ENCODE data around the gene PRSS33. TPM values are rescaled to one million over a fixed set of nuclear protein-coding genes. Genes with fewer than 3 reads are reported as not detected.
A peak's percentile ranks its signal among the peaks of the same experiment; 100 is the strongest.

The PRSS33 gene
- total and polyA plus RNA-seq, 5 donors from 2014 or later: not detected

DNA sequence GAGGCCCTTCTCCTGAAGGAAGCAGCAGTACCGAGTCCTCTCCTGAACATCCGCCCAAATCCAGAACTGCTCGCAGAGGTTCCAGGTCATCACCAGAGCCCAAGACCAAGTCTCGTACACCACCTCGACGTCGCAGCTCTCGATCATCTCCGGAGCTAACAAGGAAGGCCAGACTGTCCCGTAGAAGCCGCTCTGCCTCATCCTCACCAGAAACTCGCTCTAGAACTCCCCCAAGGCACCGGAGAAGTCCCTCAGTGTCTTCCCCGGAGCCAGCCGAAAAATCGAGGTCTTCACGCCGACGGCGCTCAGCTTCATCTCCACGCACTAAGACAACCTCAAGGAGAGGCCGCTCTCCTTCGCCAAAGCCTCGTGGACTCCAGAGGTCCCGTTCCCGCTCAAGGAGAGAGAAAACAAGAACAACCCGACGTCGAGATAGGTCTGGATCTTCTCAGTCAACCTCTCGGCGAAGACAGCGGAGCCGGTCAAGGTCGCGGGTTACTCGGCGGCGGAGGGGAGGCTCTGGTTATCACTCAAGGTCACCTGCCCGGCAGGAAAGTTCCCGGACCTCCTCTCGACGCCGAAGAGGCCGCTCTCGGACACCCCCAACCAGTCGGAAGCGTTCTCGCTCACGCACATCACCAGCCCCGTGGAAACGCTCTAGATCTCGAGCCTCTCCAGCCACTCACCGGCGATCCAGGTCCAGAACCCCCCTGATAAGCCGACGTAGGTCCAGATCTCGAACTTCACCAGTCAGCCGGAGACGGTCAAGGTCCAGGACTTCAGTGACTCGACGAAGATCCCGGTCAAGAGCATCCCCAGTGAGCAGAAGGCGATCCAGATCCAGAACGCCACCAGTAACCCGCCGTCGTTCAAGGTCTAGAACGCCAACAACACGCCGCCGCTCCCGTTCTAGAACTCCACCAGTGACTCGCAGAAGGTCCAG is 21.6 kb downstream of the PRSS33 start:
- no peaks in the 10 kb centered on the region for H3K27me3 ChIP-seq (ENCODE audit: control insufficient read depth, insufficient read depth, low read length)
- no peak overlapping the region for H3K27ac ChIP-seq (ENCODE audit: insufficient read depth, low read length, poor library complexity, severe bottlenecking)
- Mint-ChIP-seq H3K27ac (peak overlapping the region; percentile 69 to 83 (median 73)), H3K36me3 (peaks cover 80% of the 10 kb centered on the region), H3K4me1 (peaks cover 4 to 23% (median 15%) of the 10 kb centered on the region in 4 donors), H3K9me3 (peaks cover 0 to 2% (median 0%) of the 10 kb centered on the region in 7 donors), H3K27me3 (peaks cover 8% of the 10 kb centered on the region), H3K4me3 (peak overlapping the region in 2 of 4 donors; percentile 64 to 66)
- H3K36me3 ChIP-seq (ENCODE audit: control insufficient read depth, insufficient read depth, low read length): peaks cover 100% of the 10 kb centered on the region
- no peaks in the 10 kb centered on the region for H3K9me3 ChIP-seq (ENCODE audit: control insufficient read depth in 2 of 2, low read length in 2 of 2)
- ATAC-seq (ENCODE audit: low read depth in 2 of 2) (no peak), DNase-seq (no peak)
- H3K4me1 ChIP-seq (ENCODE audit: control insufficient read depth, insufficient read depth, low read length, poor library complexity, severe bottlenecking): no peaks in the 10 kb centered on the region
- H3K4me3 ChIP-seq (ENCODE audit: low read depth, low read length): no peak overlapping the region

DNA sequence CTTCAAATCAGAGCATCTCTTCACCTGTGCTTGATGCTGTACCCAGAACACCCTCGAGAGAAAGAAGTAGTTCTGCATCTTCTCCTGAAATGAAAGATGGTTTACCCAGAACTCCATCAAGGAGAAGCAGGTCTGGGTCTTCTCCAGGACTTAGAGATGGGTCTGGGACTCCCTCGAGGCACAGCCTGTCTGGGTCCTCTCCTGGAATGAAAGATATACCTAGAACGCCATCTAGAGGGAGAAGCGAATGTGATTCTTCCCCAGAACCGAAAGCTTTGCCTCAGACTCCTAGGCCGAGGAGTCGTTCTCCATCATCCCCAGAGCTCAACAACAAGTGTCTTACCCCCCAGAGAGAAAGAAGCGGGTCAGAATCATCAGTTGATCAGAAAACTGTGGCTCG is 22.6 kb downstream of the PRSS33 start:
- peaks cover 0 to 2% (median 0%) of the 10 kb centered on the region in 7 donors for H3K9me3 Mint-ChIP-seq
- ATAC-seq (ENCODE audit: low read depth in 2 of 2): no peak
- Histone ChIP-seq H3K4me1 (ENCODE audit: control insufficient read depth, insufficient read depth, low read length, poor library complexity, severe bottlenecking) (peaks cover 2% of the 10 kb centered on the region), H3K4me3 (ENCODE audit: low read depth, low read length) (no peak overlapping the region), H3K36me3 (ENCODE audit: control insufficient read depth, insufficient read depth, low read length) (peaks cover 100% of the 10 kb centered on the region), H3K9me3 (ENCODE audit: control insufficient read depth in 2 of 2, low read length in 2 of 2) (no peaks in the 10 kb centered on the region), H3K27ac (ENCODE audit: insufficient read depth, low read length, poor library complexity, severe bottlenecking) (no peak overlapping the region), H3K27me3 (ENCODE audit: control insufficient read depth, insufficient read depth, low read length) (no peaks in the 10 kb centered on the region)
- H3K27me3 Mint-ChIP-seq: peaks cover 8% of the 10 kb centered on the region
- no peak for DNase-seq
- H3K27ac Mint-ChIP-seq: peak overlapping the region in 2 of 3 donors; percentile 46 to 73
- H3K4me3 Mint-ChIP-seq: peak overlapping the region in 1 of 4 donors; percentile 40
- peaks cover 6 to 26% (median 16%) of the 10 kb centered on the region in 4 donors for H3K4me1 Mint-ChIP-seq
- peaks cover 85% of the 10 kb centered on the region for H3K36me3 Mint-ChIP-seq

DNA sequence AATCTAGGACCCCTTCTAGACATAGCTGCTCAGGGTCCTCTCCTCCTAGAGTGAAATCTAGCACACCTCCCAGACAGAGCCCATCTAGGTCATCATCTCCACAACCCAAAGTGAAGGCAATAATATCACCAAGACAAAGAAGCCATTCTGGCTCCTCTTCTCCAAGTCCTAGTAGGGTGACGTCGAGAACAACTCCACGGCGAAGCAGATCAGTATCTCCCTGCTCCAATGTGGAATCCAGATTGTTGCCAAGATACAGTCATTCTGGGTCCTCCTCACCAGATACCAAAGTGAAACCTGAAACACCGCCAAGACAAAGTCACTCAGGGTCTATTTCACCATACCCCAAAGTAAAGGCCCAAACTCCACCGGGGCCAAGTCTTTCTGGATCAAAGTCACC is 24.2 kb downstream of the PRSS33 start:
- Mint-ChIP-seq H3K27ac (peak overlapping the region in 2 of 3 donors; percentile 4 to 17), H3K4me3 (peak overlapping the region in 2 of 4 donors; percentile 27 to 37), H3K9me3 (peaks cover 0 to 2% (median 0%) of the 10 kb centered on the region in 7 donors), H3K36me3 (peaks cover 92% of the 10 kb centered on the region), H3K27me3 (peaks cover 4% of the 10 kb centered on the region), H3K4me1 (peaks cover 13 to 34% (median 20%) of the 10 kb centered on the region in 4 donors)
- no peak overlapping the region for H3K27ac ChIP-seq (ENCODE audit: insufficient read depth, low read length, poor library complexity, severe bottlenecking)
- H3K27me3 ChIP-seq (ENCODE audit: control insufficient read depth, insufficient read depth, low read length): no peaks in the 10 kb centered on the region
- H3K36me3 ChIP-seq (ENCODE audit: control insufficient read depth, insufficient read depth, low read length): peaks cover 100% of the 10 kb centered on the region
- H3K4me3 ChIP-seq (ENCODE audit: low read depth, low read length): no peak overlapping the region
- ATAC-seq (ENCODE audit: low read depth in 2 of 2) (no peak), DNase-seq (no peak)
- peaks cover 3% of the 10 kb centered on the region for H3K4me1 ChIP-seq (ENCODE audit: control insufficient read depth, insufficient read depth, low read length, poor library complexity, severe bottlenecking)
- H3K9me3 ChIP-seq (ENCODE audit: control insufficient read depth in 2 of 2, low read length in 2 of 2): no peaks in the 10 kb centered on the region

DNA sequence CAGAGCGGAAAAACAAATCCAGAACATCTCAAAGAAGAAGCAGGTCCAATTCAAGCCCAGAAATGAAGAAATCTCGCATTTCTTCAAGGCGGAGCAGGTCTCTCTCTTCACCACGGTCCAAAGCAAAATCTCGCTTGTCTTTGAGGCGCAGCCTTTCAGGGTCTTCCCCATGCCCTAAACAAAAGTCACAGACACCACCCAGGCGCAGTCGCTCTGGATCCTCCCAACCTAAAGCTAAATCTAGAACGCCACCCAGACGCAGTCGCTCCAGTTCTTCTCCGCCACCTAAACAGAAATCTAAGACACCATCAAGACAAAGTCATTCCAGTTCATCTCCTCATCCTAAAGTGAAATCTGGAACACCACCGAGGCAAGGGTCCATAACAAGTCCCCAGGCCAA is 24.6 kb downstream of the PRSS33 start:
- H3K27me3 ChIP-seq (ENCODE audit: control insufficient read depth, insufficient read depth, low read length): no peaks in the 10 kb centered on the region
- H3K4me3 Mint-ChIP-seq: peak overlapping the region in 2 of 4 donors; percentile 27 to 37
- DNase-seq (no peak), ATAC-seq (ENCODE audit: low read depth in 2 of 2) (no peak)
- peaks cover 100% of the 10 kb centered on the region for H3K36me3 ChIP-seq (ENCODE audit: control insufficient read depth, insufficient read depth, low read length)
- H3K9me3 Mint-ChIP-seq: peaks cover 0 to 2% (median 0%) of the 10 kb centered on the region in 7 donors
- no peaks in the 10 kb centered on the region for H3K9me3 ChIP-seq (ENCODE audit: control insufficient read depth in 2 of 2, low read length in 2 of 2)
- H3K4me3 ChIP-seq (ENCODE audit: low read depth, low read length): no peak overlapping the region
- peaks cover 3% of the 10 kb centered on the region for H3K4me1 ChIP-seq (ENCODE audit: control insufficient read depth, insufficient read depth, low read length, poor library complexity, severe bottlenecking)
- no peak overlapping the region for H3K27ac ChIP-seq (ENCODE audit: insufficient read depth, low read length, poor library complexity, severe bottlenecking)
- peak overlapping the region in 1 of 3 donors; percentile 4 for H3K27ac Mint-ChIP-seq
- H3K27me3 Mint-ChIP-seq: peaks cover 4% of the 10 kb centered on the region
- H3K4me1 Mint-ChIP-seq: peaks cover 13 to 35% (median 21%) of the 10 kb centered on the region in 4 donors
- peaks cover 92% of the 10 kb centered on the region for H3K36me3 Mint-ChIP-seq

DNA sequence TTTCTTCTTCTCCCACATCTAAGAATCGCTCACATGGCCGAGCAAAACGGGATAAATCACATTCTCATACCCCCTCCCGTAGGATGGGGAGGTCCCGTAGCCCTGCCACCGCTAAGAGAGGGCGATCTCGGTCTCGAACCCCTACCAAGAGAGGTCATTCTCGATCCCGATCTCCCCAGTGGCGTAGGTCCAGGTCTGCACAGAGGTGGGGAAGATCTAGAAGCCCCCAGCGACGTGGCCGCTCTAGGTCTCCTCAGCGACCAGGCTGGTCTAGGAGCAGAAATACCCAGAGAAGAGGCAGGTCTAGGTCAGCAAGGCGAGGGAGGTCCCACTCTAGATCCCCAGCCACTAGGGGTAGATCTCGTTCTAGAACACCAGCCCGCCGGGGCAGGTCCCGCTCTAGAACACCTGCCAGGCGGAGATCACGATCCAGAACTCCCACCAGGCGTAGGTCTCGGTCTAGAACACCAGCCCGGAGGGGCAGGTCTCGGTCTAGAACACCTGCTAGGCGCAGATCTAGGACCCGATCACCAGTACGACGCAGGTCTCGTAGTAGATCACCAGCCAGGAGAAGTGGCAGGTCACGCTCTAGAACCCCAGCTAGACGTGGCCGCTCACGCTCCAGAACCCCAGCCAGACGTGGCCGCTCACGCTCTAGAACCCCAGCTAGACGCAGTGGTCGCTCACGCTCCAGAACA is 25.3 kb downstream of the PRSS33 start:
- H3K4me1 Mint-ChIP-seq: peaks cover 19 to 40% (median 24%) of the 10 kb centered on the region in 4 donors
- Histone ChIP-seq H3K27ac (ENCODE audit: insufficient read depth, low read length, poor library complexity, severe bottlenecking) (no peak overlapping the region), H3K9me3 (ENCODE audit: control insufficient read depth in 2 of 2, low read length in 2 of 2) (no peaks in the 10 kb centered on the region), H3K4me3 (ENCODE audit: low read depth, low read length) (no peak overlapping the region), H3K36me3 (ENCODE audit: control insufficient read depth, insufficient read depth, low read length) (peaks cover 100% of the 10 kb centered on the region), H3K27me3 (ENCODE audit: control insufficient read depth, insufficient read depth, low read length) (no peaks in the 10 kb centered on the region), H3K4me1 (ENCODE audit: control insufficient read depth, insufficient read depth, low read length, poor library complexity, severe bottlenecking) (peaks cover 4% of the 10 kb centered on the region)
- H3K36me3 Mint-ChIP-seq: peaks cover 96% of the 10 kb centered on the region
- H3K27ac Mint-ChIP-seq: no peak overlapping the region
- peak overlapping the region in 2 of 4 donors; percentile 27 for H3K4me3 Mint-ChIP-seq
- ATAC-seq (ENCODE audit: low read depth in 2 of 2) (no peak), DNase-seq (no peak)
- H3K27me3 Mint-ChIP-seq: peaks cover 4% of the 10 kb centered on the region
- peaks cover 0 to 2% (median 0%) of the 10 kb centered on the region in 7 donors for H3K9me3 Mint-ChIP-seq

DNA sequence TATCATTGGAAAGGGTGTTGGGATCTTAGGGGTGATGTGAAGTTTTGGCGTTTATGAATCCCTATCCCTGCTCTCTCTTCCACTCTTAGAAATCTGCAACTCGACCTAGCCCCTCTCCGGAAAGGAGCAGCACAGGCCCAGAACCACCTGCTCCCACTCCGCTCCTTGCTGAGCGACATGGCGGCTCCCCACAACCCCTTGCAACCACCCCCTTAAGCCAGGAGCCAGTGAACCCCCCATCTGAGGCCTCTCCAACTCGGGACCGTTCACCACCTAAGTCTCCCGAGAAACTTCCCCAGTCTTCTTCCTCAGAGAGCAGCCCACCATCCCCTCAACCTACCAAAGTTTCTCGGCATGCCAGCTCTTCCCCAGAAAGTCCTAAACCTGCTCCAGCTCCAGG is 25.9 kb downstream of the PRSS33 start:
- Mint-ChIP-seq H3K27ac (no peak overlapping the region), H3K4me3 (peak overlapping the region in 1 of 4 donors; percentile 27)

DNA sequence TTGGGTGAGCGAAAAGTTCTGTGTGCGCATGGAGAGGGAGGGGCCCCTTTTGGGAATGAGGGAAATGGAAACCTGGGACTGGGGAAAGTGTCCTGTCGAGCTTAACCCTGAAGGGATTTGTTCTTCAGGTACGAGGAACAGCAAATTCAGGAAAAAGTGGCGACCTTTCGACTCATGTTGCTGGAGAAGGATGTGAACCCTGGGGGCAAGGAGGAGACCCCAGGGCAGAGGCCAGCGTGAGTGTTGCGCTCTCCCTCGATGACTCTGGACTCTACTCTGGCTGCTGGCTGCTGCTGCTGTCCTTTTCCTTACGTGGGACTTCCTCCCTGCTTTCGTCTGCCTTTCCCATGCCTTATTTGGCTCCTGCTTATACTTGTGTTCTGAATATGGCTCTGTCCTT is 30.0 kb downstream of the PRSS33 start:
- Mint-ChIP-seq H3K4me3 (peak overlapping the region in 1 of 4 donors; percentile 97), H3K36me3 (peaks cover 78% of the 10 kb centered on the region), H3K4me1 (peaks cover 40 to 62% (median 50%) of the 10 kb centered on the region in 4 donors), H3K9me3 (peaks cover 0 to 6% (median 0%) of the 10 kb centered on the region in 7 donors), H3K27me3 (no peaks in the 10 kb centered on the region), H3K27ac (no peak overlapping the region)
- H3K4me3 ChIP-seq (ENCODE audit: low read depth, low read length): no peak overlapping the region
- no peaks in the 10 kb centered on the region for H3K9me3 ChIP-seq (ENCODE audit: control insufficient read depth in 2 of 2, low read length in 2 of 2)
- H3K4me1 ChIP-seq (ENCODE audit: control insufficient read depth, insufficient read depth, low read length, poor library complexity, severe bottlenecking): peaks cover 42% of the 10 kb centered on the region
- DNase-seq: no peak
- ATAC-seq (ENCODE audit: low read depth in 2 of 2): no peak
- no peaks in the 10 kb centered on the region for H3K27me3 ChIP-seq (ENCODE audit: control insufficient read depth, insufficient read depth, low read length)
- H3K27ac ChIP-seq (ENCODE audit: insufficient read depth, low read length, poor library complexity, severe bottlenecking): no peak overlapping the region
- H3K36me3 ChIP-seq (ENCODE audit: control insufficient read depth, insufficient read depth, low read length): peaks cover 65% of the 10 kb centered on the region

More for the DNA sequence above, 25.9 kb downstream of the PRSS33 start:
- Mint-ChIP-seq H3K27me3 (peaks cover 4% of the 10 kb centered on the region), H3K4me1 (peaks cover 24 to 42% (median 29%) of the 10 kb centered on the region in 4 donors), H3K36me3 (peaks cover 97% of the 10 kb centered on the region), H3K9me3 (peaks cover 0 to 2% (median 0%) of the 10 kb centered on the region in 7 donors)
- Histone ChIP-seq H3K27ac (ENCODE audit: insufficient read depth, low read length, poor library complexity, severe bottlenecking) (no peak overlapping the region), H3K9me3 (ENCODE audit: control insufficient read depth in 2 of 2, low read length in 2 of 2) (no peaks in the 10 kb centered on the region), H3K27me3 (ENCODE audit: control insufficient read depth, insufficient read depth, low read length) (no peaks in the 10 kb centered on the region), H3K4me1 (ENCODE audit: control insufficient read depth, insufficient read depth, low read length, poor library complexity, severe bottlenecking) (peaks cover 9% of the 10 kb centered on the region), H3K36me3 (ENCODE audit: control insufficient read depth, insufficient read depth, low read length) (peaks cover 100% of the 10 kb centered on the region), H3K4me3 (ENCODE audit: low read depth, low read length) (no peak overlapping the region)
- ATAC-seq (ENCODE audit: low read depth in 2 of 2) (no peak), DNase-seq (no peak)

Data from CD4-positive, CD25-positive, alpha-beta regulatory T cell (primary cell).